Measurements from ENCODE around the gene PGC. TPM values are rescaled to one million over a fixed set of nuclear protein-coding genes. Genes with fewer than 3 reads are reported as not detected.

Gene PGC
- total RNA-seq, 3 donors from 2014 or later = 3.2 TPM; not detected in 2

DNA sequence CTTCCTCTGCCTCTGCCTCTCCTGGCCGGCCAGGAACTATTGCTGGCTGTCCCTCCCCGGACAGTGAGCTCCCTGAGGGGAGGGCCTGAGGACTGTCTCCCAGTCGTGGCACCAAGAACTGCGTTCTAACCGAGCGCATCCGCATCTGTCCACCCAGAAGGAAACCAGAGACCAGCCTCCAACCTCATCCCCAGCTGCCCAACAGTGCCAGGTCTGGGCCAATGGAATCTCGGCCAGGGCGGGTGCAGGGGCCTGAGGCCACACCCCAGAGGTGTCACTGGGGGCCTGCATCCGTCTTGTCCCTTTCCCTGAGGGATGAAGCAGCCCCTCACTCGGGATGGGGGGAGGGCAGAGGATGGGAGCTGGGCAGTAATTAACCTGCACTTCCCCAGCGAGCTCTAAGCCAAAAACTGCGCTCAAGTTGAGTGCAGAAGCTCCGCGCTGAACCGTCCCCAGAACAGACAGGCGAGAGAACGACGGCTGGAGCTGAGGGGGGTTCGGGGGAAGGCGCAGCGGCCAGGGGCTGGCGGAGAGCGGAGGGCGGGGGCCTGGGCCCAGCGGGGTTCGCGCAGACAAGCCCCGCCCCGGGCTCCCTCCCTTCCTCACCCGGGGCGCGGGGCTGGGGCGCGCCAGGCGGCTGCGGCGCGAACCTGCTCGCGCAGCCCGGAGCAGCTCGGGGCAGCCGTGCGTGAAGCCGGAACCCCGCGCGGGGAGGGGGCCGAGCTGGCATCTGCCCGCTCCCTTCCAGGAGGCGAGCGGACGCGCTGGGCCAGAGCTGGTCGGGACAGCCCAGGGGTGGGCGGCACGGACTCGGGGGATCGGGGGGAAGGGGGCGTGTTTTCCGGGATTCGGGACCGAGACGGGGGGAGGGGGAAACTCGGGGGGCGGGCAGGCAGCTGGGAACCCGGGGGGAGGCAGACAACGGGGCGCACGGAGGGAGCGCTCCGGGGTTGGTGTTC lies 13.2 kb downstream of the PGC start:
- TF ChIP-seq CTCF (IDR thresholded peaks at IDR 0.05) (no peak), POLR2A (IDR thresholded peaks at IDR 0.05) (no peak), POLR2AphosphoS5 (IDR thresholded peaks at IDR 0.05) (no peak)
- Histone ChIP-seq H3K27me3 (no peaks in the 10 kb centered on the region), H3K27ac (peak overlapping the region; percentile 94 to 99), H3K9me3 (no peaks in the 10 kb centered on the region), H3K4me3 (peak overlapping the region; percentile 76 to 98 (median 91)), H3K4me1 (peaks cover 0 to 14% of the 10 kb centered on the region in 2 donors), H3K36me3 (no peaks in the 10 kb centered on the region)
- intact Hi-C loops (cut with DNase I; ENCODE audit: low total_unique reads) = no loop called here
- DNase-seq (ENCODE audit: low spot score in 2 of 2) = peak; percentile 67 to 76

DNA sequence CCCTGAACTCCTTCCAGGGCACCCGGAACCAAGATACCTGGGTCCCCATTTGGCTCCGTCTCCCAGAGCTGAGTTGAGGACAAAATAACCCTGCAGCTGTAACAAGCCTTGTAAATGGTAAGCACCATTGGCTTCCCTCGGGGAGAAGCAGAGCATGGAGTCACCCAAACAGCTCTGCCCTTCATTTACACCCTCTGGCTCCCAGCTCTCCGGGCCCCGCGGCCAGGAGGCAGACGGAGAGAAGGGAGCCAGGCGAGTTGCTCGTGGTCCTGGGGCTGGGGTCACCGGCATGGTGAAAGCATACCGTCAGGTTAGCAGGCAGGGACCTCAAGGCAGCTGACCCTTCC lies 13.9 kb downstream of the PGC start:
- H3K27ac ChIP-seq = peak overlapping the region; percentile 94 to 99
- intact Hi-C loops (cut with DNase I; ENCODE audit: low total_unique reads) = no loop called here

DNA sequence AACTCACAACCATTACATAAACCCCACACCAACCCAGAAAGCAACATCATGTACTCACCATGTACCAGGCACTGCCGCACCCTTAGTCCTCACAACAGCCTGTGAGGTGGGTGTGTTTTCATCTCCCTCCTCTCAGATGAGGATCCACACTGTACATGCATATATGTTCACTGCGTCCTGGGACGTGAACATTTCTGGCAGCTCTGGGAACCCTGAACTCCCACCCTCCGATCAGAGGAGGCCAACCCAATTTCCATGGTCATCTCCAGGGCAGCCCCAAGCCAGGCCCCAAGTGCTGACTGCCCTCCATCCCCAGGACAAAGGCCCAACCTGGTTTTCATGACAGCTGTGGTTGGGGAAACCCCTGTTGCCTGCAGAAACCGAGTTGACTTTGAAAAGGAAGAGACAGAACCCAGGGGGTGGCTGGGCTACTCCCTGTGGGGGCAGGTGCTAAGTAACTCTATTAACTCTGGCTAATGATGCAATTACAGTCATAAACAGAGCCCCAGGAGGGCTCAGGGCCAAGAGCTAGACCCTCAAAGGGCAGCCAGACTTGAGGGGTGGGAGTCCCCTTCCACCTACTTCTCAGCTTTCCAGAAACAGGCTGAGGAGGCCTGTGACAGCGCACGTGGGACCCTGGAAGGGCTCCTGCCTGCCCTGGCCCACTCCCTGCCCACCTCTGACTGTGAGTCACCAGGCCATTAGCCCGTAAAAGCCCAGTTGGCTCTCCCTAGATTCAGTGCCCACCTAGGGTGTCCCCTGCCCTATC lies 14.4 kb downstream of the PGC start:
- Histone ChIP-seq H3K4me1 (peaks cover 4 to 14% of the 10 kb centered on the region in 2 donors), H3K9me3 (no peaks in the 10 kb centered on the region), H3K36me3 (no peaks in the 10 kb centered on the region), H3K27ac (peak overlapping the region; percentile 94 to 99), H3K4me3 (peak overlapping the region; percentile 76 to 98 (median 91)), H3K27me3 (no peaks in the 10 kb centered on the region)
- TF ChIP-seq POLR2A (IDR thresholded peaks at IDR 0.05) (no peak), CTCF (IDR thresholded peaks at IDR 0.05) (no peak), POLR2AphosphoS5 (IDR thresholded peaks at IDR 0.05) (no peak)
- intact Hi-C loops (cut with DNase I; ENCODE audit: low total_unique reads) = no loop called here
- DNase-seq (ENCODE audit: low spot score in 2 of 2) = no peak

More for the DNA sequence above, 13.9 kb downstream of the PGC start:
- Histone ChIP-seq H3K4me3 (peak overlapping the region; percentile 76 to 98 (median 91)), H3K36me3 (no peaks in the 10 kb centered on the region), H3K9me3 (no peaks in the 10 kb centered on the region), H3K4me1 (peaks cover 1 to 14% of the 10 kb centered on the region in 2 donors), H3K27me3 (no peaks in the 10 kb centered on the region)
- TF ChIP-seq CTCF (IDR thresholded peaks at IDR 0.05) (no peak), POLR2A (IDR thresholded peaks at IDR 0.05) (no peak), POLR2AphosphoS5 (IDR thresholded peaks at IDR 0.05) (no peak)
- no peak for DNase-seq (ENCODE audit: low spot score in 2 of 2)

DNA sequence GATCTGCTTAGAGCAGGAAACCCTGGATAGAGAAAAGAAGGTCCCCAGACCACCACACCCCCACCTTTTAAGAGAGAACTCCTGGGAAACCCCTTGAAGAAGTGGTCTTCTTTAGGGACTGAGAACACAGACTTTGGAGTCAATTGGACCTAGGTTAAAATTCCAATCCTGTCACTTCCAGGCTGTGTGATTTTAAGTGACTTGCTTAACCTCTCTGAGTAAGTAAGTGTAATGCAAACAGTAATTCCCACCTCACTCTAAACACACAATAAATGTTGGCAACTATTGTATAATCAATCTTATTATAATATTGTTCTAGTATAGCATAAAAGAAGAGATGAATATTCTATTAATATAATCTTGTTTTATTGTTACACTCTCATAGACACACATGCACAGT lies 15.0 kb downstream of the PGC start:
- Histone ChIP-seq H3K4me3 (no peak overlapping the region), H3K4me1 (peaks cover 4 to 14% of the 10 kb centered on the region in 2 donors), H3K27me3 (no peaks in the 10 kb centered on the region), H3K36me3 (no peaks in the 10 kb centered on the region), H3K9me3 (no peaks in the 10 kb centered on the region), H3K27ac (no peak overlapping the region)
- no peak for DNase-seq (ENCODE audit: low spot score in 2 of 2)
- TF ChIP-seq POLR2A (IDR thresholded peaks at IDR 0.05) (no peak), POLR2AphosphoS5 (IDR thresholded peaks at IDR 0.05) (no peak), CTCF (IDR thresholded peaks at IDR 0.05) (no peak)
- intact Hi-C loops (cut with DNase I; ENCODE audit: low total_unique reads) = no loop called here
